HCT116 (cell line): ENCODE data around the gene MRTFB. TPM values are rescaled to one million over a fixed set of nuclear protein-coding genes. Genes with fewer than 3 reads are reported as not detected.

Experiments
- ATAC-seq: fragments of 200-7000 bp; cut with Tn5 transposase; 2 replicates; pipeline ENCODE4 v1.9.1; 2020; ENCODE audit warnings: mild to moderate bottlenecking, moderate library complexity
- BruUV-seq: library from RNA; stranded (reverse); fragments of 400-500 nt; replicated peaks from 2 replicates; lab custom pipeline; 2021; lab: Mats Ljungman, UMichigan
- CTCF ChIA-PET: fragments of 300-600 bp; sonication (Branson Sonifier 250); formaldehyde crosslinking; loops from one replicate; lab custom pipeline; 2021; ENCODE audit warnings: antibody characterized with exemption; lab: Charles Lee
- POLR2A ChIA-PET: fragments of 300-600, 350-600 bp; sonication (Branson Sonifier 250); formaldehyde crosslinking; loops from one replicate; lab custom pipeline; 2021; ENCODE audit warnings: antibody characterized with exemption; lab: Charles Lee
- RAD21 ChIA-PET, 2 experiments: fragments of 300-600 bp; sonication (Branson Sonifier 250); formaldehyde crosslinking; loops; one replicate each; lab custom pipeline; 2023; ENCODE audit warnings: low total read pairs in 2 of 2; ENCODE audit not compliant: uncharacterized antibody in 2 of 2, unreplicated experiment in 2 of 2, low non-redundant PET in 1 of 2; lab: Charles Lee
- DNase-seq: peaks from one replicate; pipeline ENCODE4 v3.0.0-alpha.2; 2010; ENCODE audit warnings: low read depth, low spot score
- H2AFZ ChIP-seq: fragments of 200-600 bp; shearing (Covaris generic), sonication (generic); 2 replicates; pipeline ENCODE4 v1.6.1; 2017; ENCODE audit warnings: low read depth, mixed run types, mixed read lengths, antibody characterized with exemption, low read length; ENCODE audit not compliant: poor library complexity, severe bottlenecking
- H3K27ac ChIP-seq: 2 replicates; pipeline ENCODE4 v1.5.1; 2012; ENCODE audit warnings: low read depth, low read length
- H3K27me3 ChIP-seq: fragments of 200-600 bp; sonication (generic); 2 replicates; pipeline ENCODE4 v1.6.1; 2016; ENCODE audit warnings: mixed run types, low read length, mixed read lengths; ENCODE audit not compliant: insufficient read depth
- H3K36me3 ChIP-seq, 2 experiments: fragments of 200-500 bp in 1 of 2; fragments of 200-600 bp in 1 of 2; sonication (Bioruptor generic) in 1 of 2; sonication (generic) in 1 of 2; 2 replicates each; pipeline versions ENCODE4 v1.5.1 to v1.6.1; 2014 to 2016; ENCODE audit warnings: low read length in 2 of 2, inconsistent platforms in 1 of 2, mixed read lengths in 1 of 2, mixed run types in 1 of 2; ENCODE audit not compliant: insufficient read depth in 2 of 2, control insufficient read depth in 1 of 2
- H3K4me1 ChIP-seq, 2 experiments: fragments of 200-600 bp in 1 of 2; sonication (generic) in 1 of 2; 2 replicates each; pipeline versions ENCODE4 v1.5.1 to v1.6.1; 2012 to 2017; ENCODE audit warnings: low read length in 2 of 2, inconsistent platforms in 1 of 2, mild to moderate bottlenecking in 1 of 2, mixed read lengths in 1 of 2, mixed run types in 1 of 2, moderate library complexity in 1 of 2; ENCODE audit not compliant: insufficient read depth in 2 of 2, control insufficient read depth in 1 of 2
- H3K4me2 ChIP-seq: fragments of 200-600 bp; sonication (generic); 2 replicates; pipeline ENCODE4 v1.6.1; 2017; ENCODE audit warnings: mixed run types, low read length, mixed read lengths
- H3K4me3 ChIP-seq, 2 experiments: fragments of 200-600 bp in 1 of 2; sonication (generic) in 1 of 2; replicated peaks in 1 of 2; 2 replicates each; pipeline ENCODE4 v1.5.1; 2011 to 2016; ENCODE audit warnings: low read length in 2 of 2, control low read depth in 1 of 2, low read depth in 1 of 2, mild to moderate bottlenecking in 1 of 2, mixed read lengths in 1 of 2, mixed run types in 1 of 2
- H3K79me2 ChIP-seq: fragments of 200-600 bp; sonication (generic); 2 replicates; pipeline ENCODE4 v1.6.1; 2017; ENCODE audit warnings: mild to moderate bottlenecking, mixed run types, low read length, moderate library complexity, mixed read lengths; ENCODE audit not compliant: insufficient read depth
- H3K9ac ChIP-seq: fragments of 200-600 bp; sonication (generic); 2 replicates; pipeline ENCODE4 v1.6.1; 2016; ENCODE audit warnings: low read length, mixed read lengths
- H3K9me2 ChIP-seq: fragments of 200-600 bp; sonication (generic), shearing (Covaris generic); 2 replicates; pipeline ENCODE4 v1.6.1; 2017; ENCODE audit warnings: mixed run types, mild to moderate bottlenecking, moderate library complexity; ENCODE audit not compliant: insufficient read depth
- H3K9me3 ChIP-seq, 2 experiments: fragments of 200-500 bp in 1 of 2; fragments of 200-600 bp in 1 of 2; sonication (Bioruptor generic) in 1 of 2; sonication (generic) in 1 of 2; 2 replicates each; pipeline ENCODE4 v1.6.1; 2014 to 2017; ENCODE audit warnings: low read length in 2 of 2, mixed read lengths in 2 of 2, inconsistent platforms in 1 of 2, low read depth in 1 of 2, mild to moderate bottlenecking in 1 of 2, mixed run types in 1 of 2, moderate library complexity in 1 of 2; ENCODE audit not compliant: control insufficient read depth in 1 of 2, insufficient read depth in 1 of 2
- H4K20me1 ChIP-seq: fragments of 200-600 bp; sonication (generic), shearing (Covaris generic); 2 replicates; pipeline ENCODE4 v1.6.1; 2017; ENCODE audit warnings: mixed run types, mild to moderate bottlenecking, moderate library complexity; ENCODE audit not compliant: insufficient read depth
- CBX3 ChIP-seq: IDR thresholded peaks from 2 replicates; pipeline ENCODE4 v1.6.1; 2012; ENCODE audit warnings: low read depth
- CEBPB ChIP-seq: IDR thresholded peaks from 2 replicates; pipeline ENCODE4 v1.6.1; 2012; ENCODE audit warnings: low read depth
- EZH2 ChIP-seq: fragments of 200-600 bp; sonication (generic); IDR thresholded peaks from 2 replicates; pipeline ENCODE4 v1.6.1; 2017; ENCODE audit warnings: antibody characterized with exemption, mixed run types
- POLR2A ChIP-seq: IDR thresholded peaks from 2 replicates; pipeline ENCODE4 v1.7.0; 2011; ENCODE audit warnings: borderline replicate concordance; ENCODE audit not compliant: insufficient read depth, insufficient read length; ENCODE audit errors: extremely low read depth
- SIN3A ChIP-seq: IDR thresholded peaks from 2 replicates; pipeline ENCODE4 v1.6.1; 2012; ENCODE audit warnings: low read depth
- SRF ChIP-seq: IDR thresholded peaks from 2 replicates; pipeline ENCODE4 v1.6.1; 2012; ENCODE audit warnings: low read depth
- TCF7L2 ChIP-seq: IDR thresholded peaks from 2 replicates; pipeline ENCODE4 v1.7.0; 2011; ENCODE audit warnings: borderline replicate concordance, inconsistent platforms; ENCODE audit not compliant: insufficient read depth, insufficient read length; ENCODE audit errors: extremely low read depth
- YY1 ChIP-seq: IDR thresholded peaks from 2 replicates; pipeline ENCODE4 v1.6.1; 2011; ENCODE audit warnings: low read length, low read depth, moderate library complexity, mild to moderate bottlenecking; ENCODE audit not compliant: insufficient replicate concordance; ENCODE audit errors: extremely low read depth
- ZBTB33 ChIP-seq: IDR thresholded peaks from 2 replicates; pipeline ENCODE4 v1.6.1; 2011; ENCODE audit warnings: mild to moderate bottlenecking, low read length, moderate library complexity; ENCODE audit not compliant: insufficient replicate concordance; ENCODE audit errors: extremely low read depth
- ZNF274 ChIP-seq: fragments of 200-500 bp; sonication (Bioruptor generic); IDR thresholded peaks from 2 replicates; pipeline ENCODE4 v1.6.1; 2014; ENCODE audit warnings: mild to moderate bottlenecking, low read depth, low read length, inconsistent platforms
- intact Hi-C: fragments of 100-400 bp; cut with micrococcal nuclease; formaldehyde crosslinking; loops from 2 replicates; pipeline ENCODE4 v1.10.0; 2022
- total RNA-seq: library from RNA; stranded (reverse); gene quantifications from one replicate; pipeline ENCODE4 v1.2.1, GENCODE V29; 2021; ENCODE audit not compliant: unreplicated experiment
- TF ChIP-seq, protein P1 (sequence below): IDR thresholded peaks from 2 replicates; pipeline ENCODE4 v1.6.1; 2012; ENCODE audit warnings: low read depth

Gene MRTFB
- total RNA-seq, 1 experiment from 2014 or later, result 39.0 TPM

- TF ChIP-seq, protein P1, sequence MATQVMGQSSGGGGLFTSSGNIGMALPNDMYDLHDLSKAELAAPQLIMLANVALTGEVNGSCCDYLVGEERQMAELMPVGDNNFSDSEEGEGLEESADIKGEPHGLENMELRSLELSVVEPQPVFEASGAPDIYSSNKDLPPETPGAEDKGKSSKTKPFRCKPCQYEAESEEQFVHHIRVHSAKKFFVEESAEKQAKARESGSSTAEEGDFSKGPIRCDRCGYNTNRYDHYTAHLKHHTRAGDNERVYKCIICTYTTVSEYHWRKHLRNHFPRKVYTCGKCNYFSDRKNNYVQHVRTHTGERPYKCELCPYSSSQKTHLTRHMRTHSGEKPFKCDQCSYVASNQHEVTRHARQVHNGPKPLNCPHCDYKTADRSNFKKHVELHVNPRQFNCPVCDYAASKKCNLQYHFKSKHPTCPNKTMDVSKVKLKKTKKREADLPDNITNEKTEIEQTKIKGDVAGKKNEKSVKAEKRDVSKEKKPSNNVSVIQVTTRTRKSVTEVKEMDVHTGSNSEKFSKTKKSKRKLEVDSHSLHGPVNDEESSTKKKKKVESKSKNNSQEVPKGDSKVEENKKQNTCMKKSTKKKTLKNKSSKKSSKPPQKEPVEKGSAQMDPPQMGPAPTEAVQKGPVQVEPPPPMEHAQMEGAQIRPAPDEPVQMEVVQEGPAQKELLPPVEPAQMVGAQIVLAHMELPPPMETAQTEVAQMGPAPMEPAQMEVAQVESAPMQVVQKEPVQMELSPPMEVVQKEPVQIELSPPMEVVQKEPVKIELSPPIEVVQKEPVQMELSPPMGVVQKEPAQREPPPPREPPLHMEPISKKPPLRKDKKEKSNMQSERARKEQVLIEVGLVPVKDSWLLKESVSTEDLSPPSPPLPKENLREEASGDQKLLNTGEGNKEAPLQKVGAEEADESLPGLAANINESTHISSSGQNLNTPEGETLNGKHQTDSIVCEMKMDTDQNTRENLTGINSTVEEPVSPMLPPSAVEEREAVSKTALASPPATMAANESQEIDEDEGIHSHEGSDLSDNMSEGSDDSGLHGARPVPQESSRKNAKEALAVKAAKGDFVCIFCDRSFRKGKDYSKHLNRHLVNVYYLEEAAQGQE, result no peak
These were observed 26.3 kb downstream of the MRTFB start (continued) for GRCh38 chr16:14097182-14097959.

DNA sequence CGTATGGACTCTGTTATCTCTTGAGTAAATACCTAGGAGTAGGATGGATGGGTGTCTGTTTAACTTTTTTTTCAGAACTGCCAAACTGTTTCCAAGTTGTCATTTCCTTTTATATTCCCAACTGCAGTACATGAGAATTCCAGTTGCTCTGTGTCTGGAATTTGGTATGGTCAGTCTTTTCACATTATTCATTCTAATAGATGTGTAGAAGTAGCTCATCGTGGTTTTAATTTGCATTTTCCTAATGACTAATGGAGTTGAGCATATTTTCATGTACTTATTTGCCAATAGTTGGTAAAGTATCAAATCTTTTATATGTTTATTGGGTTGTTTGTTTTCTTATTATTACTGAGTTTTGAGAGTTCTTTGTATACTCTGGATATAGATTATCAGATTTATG, 27.0 kb downstream of the MRTFB start:
- no peaks in the 10 kb centered on the region for H3K36me3 ChIP-seq
- BruUV-seq, result no TSS peak
- H3K27me3 ChIP-seq, result no peaks in the 10 kb centered on the region
- POLR2A ChIA-PET, result no interaction called here
- RAD21 ChIA-PET, result no interaction called here
- H3K4me1 ChIP-seq, result peaks cover 58 to 69% of the 10 kb centered on the region in 2 experiments
- H3K4me2 ChIP-seq, result peak overlapping the region; percentile 70
- 0 out of 2 replicates have a peak overlapping the region, but pooled peaks have one; percentile 21 for H3K9ac ChIP-seq
- DNase-seq (no peak), ATAC-seq (no peak)
- no peaks in the 10 kb centered on the region for H3K9me3 ChIP-seq
- peak overlapping the region in 1 of 2 experiments; percentile 49; a peak in 1 of 4 replicates for H3K4me3 ChIP-seq
- H3K27ac ChIP-seq, result peak overlapping the region; percentile 79
- H3K79me2 ChIP-seq, result peaks cover 81% of the 10 kb centered on the region
- no peaks in the 10 kb centered on the region for H3K9me2 ChIP-seq
- no peaks in the 10 kb centered on the region; the same call in 1 of the 2 replicates for H4K20me1 ChIP-seq
- intact Hi-C loops, result loop anchor here (10.0 kb wide), 1 partner anchor 173 kb away; the partner anchor contains the start of gene ERCC4
- H2AFZ ChIP-seq, result no peak overlapping the region
- CTCF ChIA-PET, result no interaction called here
- TF ChIP-seq CBX3 (no peak), CEBPB (no peak), SIN3A (no peak), ZBTB33 (no peak), EZH2 (no peak), TCF7L2 (no peak), SRF (no peak), POLR2A (no peak), YY1 (no peak), ZNF274 (no peak)
- TF ChIP-seq, protein P1, result no peak
